ENCODE measurements around the gene SNAPC4. TPM values are rescaled to one million over a fixed set of nuclear protein-coding genes. Genes with fewer than 3 reads are reported as not detected.
A peak's percentile ranks its signal among the peaks of the same experiment; 100 is the strongest.

The SNAPC4 gene
- total and polyA plus RNA-seq, 2 of the 8 experiments (the other 6 are each of a cell fraction or from before 2014, with no cell fraction given): 6.9 to 18.1 TPM

DNA sequence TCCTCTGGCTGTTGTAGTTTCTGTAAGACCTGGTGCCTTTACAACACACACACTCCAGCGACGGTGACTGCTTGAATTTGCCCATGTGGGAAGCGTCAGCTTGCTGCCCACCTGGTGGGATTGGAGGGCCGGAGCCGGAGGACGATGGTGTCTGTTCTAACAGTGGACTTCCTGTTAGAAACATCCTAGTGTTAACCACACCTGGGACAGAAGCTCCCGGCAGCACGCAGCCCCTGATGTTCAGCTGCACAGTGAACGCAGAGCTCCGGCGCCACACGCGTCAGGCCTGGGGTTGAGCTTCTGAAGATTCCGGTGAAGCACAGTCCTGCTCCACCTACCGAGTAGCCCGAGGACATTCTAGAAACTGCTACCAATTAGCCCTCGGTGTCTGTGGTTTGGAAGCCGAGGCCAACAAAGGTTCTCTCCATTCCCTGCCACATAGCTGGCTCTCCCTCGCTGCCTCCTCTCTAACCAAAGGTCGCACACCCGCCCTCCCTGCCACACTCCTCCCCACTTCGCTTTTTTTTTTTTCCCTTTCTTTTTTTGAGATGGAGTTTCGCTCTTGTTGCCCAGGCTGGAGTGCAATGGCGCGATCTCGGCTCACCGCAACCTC, 24.9 kb upstream of the SNAPC4 start:
- H2BK5ac ChIP-seq (ENCODE audit: low read depth, low read length): no peak overlapping the region
- H3K4ac ChIP-seq (replicated peaks; ENCODE audit: insufficient read length, low read depth, low read length): no peak overlapping the region
- H3K18ac ChIP-seq (ENCODE audit: extremely low read depth, low read length): no peak overlapping the region
- no peak overlapping the region for H2AK5ac ChIP-seq (ENCODE audit: low read depth, low read length)
- no peak overlapping the region for H2AFZ ChIP-seq (ENCODE audit: low read length)
- H2BK120ac ChIP-seq (replicated peaks; ENCODE audit: low read depth, low read length): no peak overlapping the region
- no peak overlapping the region for H2BK12ac ChIP-seq (ENCODE audit: low read depth, low read length)
- H3K36me3 ChIP-seq (ENCODE audit: control insufficient read depth in 2 of 4, insufficient read depth in 4 of 4, low read length in 3 of 4): peaks cover 16 to 33% (median 29%) of the 10 kb centered on the region in 4 experiments; a peak in 7 of 8 replicates
- no peak for FAIRE-seq
- DNase-seq (ENCODE audit: low read depth in 1 of 2, low spot score in 2 of 2): no peak
- H3K79me2 ChIP-seq (ENCODE audit: control insufficient read depth in 1 of 2, insufficient read depth in 2 of 2, low read length in 2 of 2): no peaks in the 10 kb centered on the region
- H3K14ac ChIP-seq (ENCODE audit: insufficient read length): no peak overlapping the region
- H3K4me2 ChIP-seq (ENCODE audit: insufficient read depth in 1 of 2, low read depth in 2 of 2, low read length in 2 of 2): no peak overlapping the region
- no peaks in the 10 kb centered on the region for H3K23me2 ChIP-seq (ENCODE audit: low read depth, low read length)
- POLR2A ChIA-PET (ENCODE audit: partially characterized antibody): interaction anchor here (0.7 to 4.0 kb wide), 22 partner anchors 9 to 147 kb away, joined by 3 to 26 read pairs (median 4); partner anchors contain the start of genes ENTR1 and PMPCA
- H4K91ac ChIP-seq (replicated peaks; ENCODE audit: insufficient read length, low read length): no peak overlapping the region
- no peak overlapping the region for H3K4me3 ChIP-seq (ENCODE audit: extremely low read depth in 1 of 4, insufficient read depth in 2 of 4, low read depth in 3 of 4, low read length in 4 of 4)
- no peak overlapping the region for H2BK15ac ChIP-seq (ENCODE audit: low read length)
- no peak overlapping the region for H3K9ac ChIP-seq (replicated peaks in 1 of 4; ENCODE audit: extremely low read depth in 1 of 4, low read depth in 3 of 4, low read length in 3 of 4)
- H3K23ac ChIP-seq (ENCODE audit: insufficient read length): no peak overlapping the region
- peak overlapping the region; percentile 57; the same call in 1 of the 2 replicates for H4K8ac ChIP-seq (ENCODE audit: extremely low read depth, insufficient read depth, low read length)
- H4K5ac ChIP-seq (ENCODE audit: insufficient read length, low read depth, low read length): no peak overlapping the region
- no peaks in the 10 kb centered on the region for H3K79me1 ChIP-seq (ENCODE audit: low read depth, low read length)
- H3K27me3 ChIP-seq (replicated peaks in 1 of 4; ENCODE audit: control insufficient read depth in 3 of 4, extremely low read depth in 1 of 4, insufficient read depth in 3 of 4, low read length in 3 of 4): no peaks in the 10 kb centered on the region
- WGBS, 2 experiments (ENCODE audit: extremely low coverage in 1 of 2, insufficient coverage in 1 of 2, insufficient read length in 1 of 2, insufficient replicate concordance in 2 of 2, low coverage in 1 of 2, low lambda C conversion rate in 2 of 2, missing lambda C conversion rate in 1 of 2): 90% methylated on average over 20 of the region's 27 CpGs; no CpG with 5 or more reads in 1 of the 2 experiments
- no peaks in the 10 kb centered on the region for H3K9me3 ChIP-seq (ENCODE audit: insufficient read depth in 2 of 2, low read depth in 1 of 2, low read length in 1 of 2)
- no peak overlapping the region for H3K27ac ChIP-seq (ENCODE audit: low read depth, low read length)
- H3K4me1 ChIP-seq (replicated peaks in 1 of 4; ENCODE audit: control insufficient read depth in 3 of 4, insufficient read depth in 4 of 4, low read length in 3 of 4): no peaks in the 10 kb centered on the region
- H4K20me1 ChIP-seq (replicated peaks in 1 of 2; ENCODE audit: control insufficient read depth in 1 of 2, insufficient read depth in 2 of 2, low read length in 2 of 2): peaks cover 3% of the 10 kb centered on the region in 2 experiments
- no peak overlapping the region for H2BK20ac ChIP-seq (ENCODE audit: low read length)
- CTCF ChIA-PET (ENCODE audit: partially characterized antibody): interaction anchor here (0.9 to 2.3 kb wide), 5 partner anchors 11 to 86 kb away, joined by 4 to 12 read pairs (median 5); no protein-coding TSS in a partner anchor
- H3K56ac ChIP-seq (replicated peaks; ENCODE audit: insufficient read length, low read depth, low read length): no peak overlapping the region
- TF ChIP-seq CEBPB (IDR thresholded peaks at IDR 0.05; ENCODE audit: low read depth, low read length) (no peak), SUZ12 (IDR thresholded peaks at IDR 0.05; ENCODE audit: low read length) (no peak), FOSL1 (IDR thresholded peaks at IDR 0.05; ENCODE audit: insufficient read depth, low read depth, low read length) (no peak), NANOG (IDR thresholded peaks at IDR 0.05; ENCODE audit: insufficient read depth, low read depth, low read length, poor library complexity, severe bottlenecking) (no peak), EP300 (IDR thresholded peaks at IDR 0.05; ENCODE audit: borderline replicate concordance in 1 of 2, low read depth in 2 of 2, low read length in 2 of 2) (no peak), TCF12 (IDR thresholded peaks at IDR 0.05; ENCODE audit: low read depth, low read length) (no peak), CHD1 (IDR thresholded peaks at IDR 0.05; ENCODE audit: low read depth, low read length) (no peak)
